ENCODE results near the gene APOBEC3G. TPM values are rescaled to one million over a fixed set of nuclear protein-coding genes. Genes with fewer than 3 reads are reported as not detected.
"Not testable (repeated sequence)": the region's sequence is repeated elsewhere in the genome, so short reads cannot be mapped to it uniquely, and the experiment has no call there.

APOBEC3G gene
- polyA plus RNA-seq, 4 donors = 1.3 to 8.0 (median 5.9) TPM

GRCh38 chr22:39073981-39074380 lies 3.1 kb upstream of the APOBEC3G start:
- no peaks in the 10 kb centered on the region for H3K9me3 ChIP-seq (ENCODE audit: control insufficient read depth in 2 of 2, insufficient read depth in 1 of 2, low read depth in 1 of 2, low read length in 1 of 2)
- 47 to 66% (median 50%) methylated on average over 2 of the region's 2 CpGs for WGBS, 3 donors
- no peaks in the 10 kb centered on the region for H3K36me3 ChIP-seq (ENCODE audit: control insufficient read depth in 3 of 3, insufficient read depth in 2 of 3, low read depth in 1 of 3, low read length in 3 of 3)
- no peak for DNase-seq
- no peak for FAIRE-seq
- H3K4me3 ChIP-seq (ENCODE audit: low read depth in 1 of 3, low read length in 3 of 3) = no peak overlapping the region
- no peaks in the 10 kb centered on the region for H3K27me3 ChIP-seq (ENCODE audit: control insufficient read depth in 3 of 3, insufficient read depth in 3 of 3, low read length in 3 of 3)
- H3K27ac ChIP-seq (ENCODE audit: low read depth in 1 of 3, low read length in 2 of 3) = no peak overlapping the region
- H3K4me1 ChIP-seq (ENCODE audit: control insufficient read depth in 3 of 3, insufficient read depth in 2 of 3, low read depth in 1 of 3, low read length in 2 of 3) = peaks cover 0 to 3% (median 0%) of the 10 kb centered on the region in 3 donors

DNA sequence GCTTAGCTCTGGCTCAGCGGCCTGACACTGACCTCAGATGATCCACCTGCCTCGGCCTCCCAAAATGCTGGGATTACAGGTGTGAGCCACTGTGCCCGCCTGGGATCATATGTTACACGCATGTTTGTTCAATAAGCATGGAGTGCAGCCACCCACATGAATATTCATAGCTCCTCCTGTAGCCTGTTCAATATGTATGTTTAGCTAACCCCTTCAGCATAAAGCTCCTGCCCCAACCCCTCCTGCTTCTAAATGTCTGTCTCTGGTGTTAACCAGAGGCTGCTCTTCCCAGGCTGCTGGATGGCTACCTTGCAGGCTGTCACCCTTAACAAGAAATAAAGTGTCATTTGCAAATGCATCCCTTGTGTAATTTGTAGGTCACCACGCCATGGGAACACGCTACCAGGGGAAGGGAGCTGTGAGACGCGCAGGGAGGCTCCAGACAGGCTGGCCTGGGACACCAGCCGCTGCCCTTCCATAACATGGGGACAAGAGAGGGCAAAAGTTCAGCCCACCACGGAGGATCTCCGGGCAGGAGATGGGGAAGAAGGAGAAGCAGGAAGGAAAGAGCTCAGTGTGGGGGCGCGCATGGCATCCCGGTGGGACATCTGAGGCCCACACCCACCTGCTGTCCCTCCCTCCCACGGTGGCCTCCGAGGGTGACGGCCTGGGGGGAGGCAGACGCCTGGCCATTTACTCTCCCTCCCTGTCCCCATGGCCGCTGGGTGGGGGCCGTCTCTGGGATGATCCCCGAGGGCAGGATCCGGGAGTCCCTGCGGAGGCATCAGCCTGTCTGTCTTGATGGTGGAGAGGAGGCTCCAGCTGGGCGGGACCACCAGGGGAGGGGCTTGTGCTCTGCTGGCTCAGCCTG lies 685 bp upstream of the APOBEC3G start:
- H3K9me3 ChIP-seq (ENCODE audit: control insufficient read depth in 2 of 2, insufficient read depth in 1 of 2, low read depth in 1 of 2, low read length in 1 of 2); H3K27me3 ChIP-seq (ENCODE audit: control insufficient read depth in 3 of 3, insufficient read depth in 3 of 3, low read length in 3 of 3); DNase-seq; H3K4me3 ChIP-seq (ENCODE audit: low read depth in 1 of 3, low read length in 3 of 3); FAIRE-seq; H3K36me3 ChIP-seq (ENCODE audit: control insufficient read depth in 3 of 3, insufficient read depth in 2 of 3, low read depth in 1 of 3, low read length in 3 of 3); H3K4me1 ChIP-seq (ENCODE audit: control insufficient read depth in 3 of 3, insufficient read depth in 2 of 3, low read depth in 1 of 3, low read length in 2 of 3): not testable (repeated sequence)
- 28 to 36% (median 34%) methylated on average over 14 to 23 of the region's 24 CpGs for WGBS, 3 donors
- H3K27ac ChIP-seq (ENCODE audit: low read depth in 1 of 3, low read length in 2 of 3) = peak overlapping the region in 1 of 3 donors; percentile 45

DNA sequence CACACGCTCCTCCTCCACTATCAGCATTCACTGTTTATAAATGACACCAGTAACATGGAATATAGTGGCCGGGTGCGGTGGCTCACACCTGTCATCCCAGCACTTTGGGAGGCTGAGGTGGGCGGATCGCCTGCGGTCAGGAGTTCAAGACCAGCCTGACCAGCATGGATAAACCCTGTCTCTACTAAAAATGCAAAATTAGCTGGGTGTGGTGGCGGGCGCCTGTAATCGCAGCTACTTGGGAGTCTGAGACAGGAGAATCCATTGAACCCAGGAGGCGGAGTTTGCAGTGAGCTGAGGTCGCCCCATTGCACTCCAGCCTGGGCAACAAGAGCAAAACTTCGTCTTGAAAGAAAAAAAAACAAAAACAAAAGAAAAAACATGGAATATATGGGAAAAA lies 837 bp downstream of the APOBEC3G start:
- H3K27ac ChIP-seq (ENCODE audit: low read depth in 1 of 3, low read length in 2 of 3) = peak overlapping the region in 1 of 3 donors; percentile 90
- H3K9me3 ChIP-seq (ENCODE audit: control insufficient read depth in 2 of 2, insufficient read depth in 1 of 2, low read depth in 1 of 2, low read length in 1 of 2); DNase-seq; FAIRE-seq; H3K36me3 ChIP-seq (ENCODE audit: control insufficient read depth in 3 of 3, insufficient read depth in 2 of 3, low read depth in 1 of 3, low read length in 3 of 3); H3K4me1 ChIP-seq (ENCODE audit: control insufficient read depth in 3 of 3, insufficient read depth in 2 of 3, low read depth in 1 of 3, low read length in 2 of 3); H3K27me3 ChIP-seq (ENCODE audit: control insufficient read depth in 3 of 3, insufficient read depth in 3 of 3, low read length in 3 of 3): not testable (repeated sequence)
- WGBS, 3 donors = 83 to 92% (median 84%) methylated on average over 11 to 12 of the region's 12 CpGs
- H3K4me3 ChIP-seq (ENCODE audit: low read depth in 1 of 3, low read length in 3 of 3) = peak overlapping the region in 2 of 3 donors; percentile 40 to 56

GRCh38 chr22:39078329-39078728 lies 1.3 kb downstream of the APOBEC3G start:
- no peak for DNase-seq
- FAIRE-seq = no peak
- 86 to 93% (median 88%) methylated on average over 8 of the region's 8 CpGs for WGBS, 3 donors
- Histone ChIP-seq H3K36me3 (ENCODE audit: control insufficient read depth in 3 of 3, insufficient read depth in 2 of 3, low read depth in 1 of 3, low read length in 3 of 3) (peaks cover 0 to 4% (median 0%) of the 10 kb centered on the region in 3 donors), H3K4me1 (ENCODE audit: control insufficient read depth in 3 of 3, insufficient read depth in 2 of 3, low read depth in 1 of 3, low read length in 2 of 3) (peaks cover 0 to 3% (median 0%) of the 10 kb centered on the region in 3 donors), H3K27ac (ENCODE audit: low read depth in 1 of 3, low read length in 2 of 3) (no peak overlapping the region), H3K27me3 (ENCODE audit: control insufficient read depth in 3 of 3, insufficient read depth in 3 of 3, low read length in 3 of 3) (no peaks in the 10 kb centered on the region), H3K4me3 (ENCODE audit: low read depth in 1 of 3, low read length in 3 of 3) (no peak overlapping the region), H3K9me3 (ENCODE audit: control insufficient read depth in 2 of 2, insufficient read depth in 1 of 2, low read depth in 1 of 2, low read length in 1 of 2) (no peaks in the 10 kb centered on the region)

GRCh38 chr22:39079054-39079637 lies 2.1 kb downstream of the APOBEC3G start:
- H3K4me1 ChIP-seq (ENCODE audit: control insufficient read depth in 3 of 3, insufficient read depth in 2 of 3, low read depth in 1 of 3, low read length in 2 of 3); FAIRE-seq; DNase-seq; H3K36me3 ChIP-seq (ENCODE audit: control insufficient read depth in 3 of 3, insufficient read depth in 2 of 3, low read depth in 1 of 3, low read length in 3 of 3); H3K9me3 ChIP-seq (ENCODE audit: control insufficient read depth in 2 of 2, insufficient read depth in 1 of 2, low read depth in 1 of 2, low read length in 1 of 2); H3K4me3 ChIP-seq (ENCODE audit: low read depth in 1 of 3, low read length in 3 of 3); H3K27me3 ChIP-seq (ENCODE audit: control insufficient read depth in 3 of 3, insufficient read depth in 3 of 3, low read length in 3 of 3); H3K27ac ChIP-seq (ENCODE audit: low read depth in 1 of 3, low read length in 2 of 3): not testable (repeated sequence)
- WGBS, 3 donors = 91 to 94% (median 92%) methylated on average over 17 to 22 of the region's 24 CpGs

DNA sequence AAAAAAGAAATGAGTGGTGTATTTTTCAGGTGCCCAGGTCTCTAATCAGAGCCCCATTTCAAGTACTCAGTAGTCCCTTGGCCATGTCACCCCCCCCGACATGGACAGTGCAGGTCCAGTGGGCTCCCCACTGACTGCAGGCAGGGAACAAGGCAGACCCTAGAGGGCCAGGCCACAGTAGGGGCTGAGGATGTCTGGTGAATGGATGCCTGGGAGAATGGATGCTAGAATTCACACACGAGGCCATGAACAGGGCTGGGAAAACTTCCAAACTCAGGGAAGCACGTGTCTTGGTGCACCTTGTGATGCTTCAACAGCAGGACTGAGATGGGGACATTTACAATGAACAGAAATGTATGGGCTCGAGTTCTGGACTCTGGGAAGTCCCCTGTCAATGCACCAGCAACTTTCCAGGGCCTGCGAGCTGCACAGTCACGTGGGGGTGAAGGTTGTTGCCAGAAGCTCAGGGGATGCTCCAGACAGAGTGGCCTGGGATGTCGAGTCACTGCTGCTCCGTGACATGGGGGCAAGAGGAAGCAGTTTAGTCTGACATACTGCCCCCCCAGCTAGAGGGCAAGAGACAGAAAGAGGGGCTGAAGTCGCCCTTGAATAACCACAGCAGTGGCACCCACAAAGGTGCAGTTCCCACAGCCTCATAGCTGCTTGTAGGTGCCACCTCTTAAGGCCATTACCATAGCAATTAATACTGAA lies 3.1 kb downstream of the APOBEC3G start:
- Histone ChIP-seq H3K9me3 (ENCODE audit: control insufficient read depth in 2 of 2, insufficient read depth in 1 of 2, low read depth in 1 of 2, low read length in 1 of 2) (no peaks in the 10 kb centered on the region), H3K27me3 (ENCODE audit: control insufficient read depth in 3 of 3, insufficient read depth in 3 of 3, low read length in 3 of 3) (no peaks in the 10 kb centered on the region), H3K4me1 (ENCODE audit: control insufficient read depth in 3 of 3, insufficient read depth in 2 of 3, low read depth in 1 of 3, low read length in 2 of 3) (peaks cover 0 to 3% (median 0%) of the 10 kb centered on the region in 3 donors), H3K36me3 (ENCODE audit: control insufficient read depth in 3 of 3, insufficient read depth in 2 of 3, low read depth in 1 of 3, low read length in 3 of 3) (peaks cover 0 to 4% (median 0%) of the 10 kb centered on the region in 3 donors), H3K4me3 (ENCODE audit: low read depth in 1 of 3, low read length in 3 of 3) (no peak overlapping the region), H3K27ac (ENCODE audit: low read depth in 1 of 3, low read length in 2 of 3) (no peak overlapping the region)
- DNase-seq (no peak), FAIRE-seq (no peak)
- WGBS, 3 donors = 70 to 84% (median 84%) methylated on average over 9 of the region's 9 CpGs

DNA sequence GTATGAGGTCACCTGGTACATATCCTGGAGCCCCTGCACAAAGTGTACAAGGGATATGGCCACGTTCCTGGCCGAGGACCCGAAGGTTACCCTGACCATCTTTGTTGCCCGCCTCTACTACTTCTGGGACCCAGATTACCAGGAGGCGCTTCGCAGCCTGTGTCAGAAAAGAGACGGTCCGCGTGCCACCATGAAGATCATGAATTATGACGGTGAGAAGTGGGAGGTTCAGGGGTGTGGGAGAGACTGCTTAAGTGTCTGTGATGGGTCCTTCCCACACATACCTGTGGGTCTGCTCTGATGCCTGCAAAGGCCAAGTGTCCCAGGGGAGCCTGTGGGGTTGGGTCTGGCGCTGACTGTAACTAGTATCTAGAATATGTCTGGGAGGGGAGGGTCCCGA lies 3.9 kb downstream of the APOBEC3G start:
- Histone ChIP-seq H3K9me3 (ENCODE audit: control insufficient read depth in 2 of 2, insufficient read depth in 1 of 2, low read depth in 1 of 2, low read length in 1 of 2) (no peaks in the 10 kb centered on the region), H3K27ac (ENCODE audit: low read depth in 1 of 3, low read length in 2 of 3) (no peak overlapping the region), H3K4me1 (ENCODE audit: control insufficient read depth in 3 of 3, insufficient read depth in 2 of 3, low read depth in 1 of 3, low read length in 2 of 3) (peaks cover 0 to 3% (median 0%) of the 10 kb centered on the region in 3 donors), H3K4me3 (ENCODE audit: low read depth in 1 of 3, low read length in 3 of 3) (no peak overlapping the region), H3K27me3 (ENCODE audit: control insufficient read depth in 3 of 3, insufficient read depth in 3 of 3, low read length in 3 of 3) (no peaks in the 10 kb centered on the region), H3K36me3 (ENCODE audit: control insufficient read depth in 3 of 3, insufficient read depth in 2 of 3, low read depth in 1 of 3, low read length in 3 of 3) (peaks cover 0 to 4% (median 0%) of the 10 kb centered on the region in 3 donors)
- FAIRE-seq = no peak
- no peak for DNase-seq
- WGBS, 3 donors = 89 to 92% (median 89%) methylated on average over 12 of the region's 12 CpGs

DNA sequence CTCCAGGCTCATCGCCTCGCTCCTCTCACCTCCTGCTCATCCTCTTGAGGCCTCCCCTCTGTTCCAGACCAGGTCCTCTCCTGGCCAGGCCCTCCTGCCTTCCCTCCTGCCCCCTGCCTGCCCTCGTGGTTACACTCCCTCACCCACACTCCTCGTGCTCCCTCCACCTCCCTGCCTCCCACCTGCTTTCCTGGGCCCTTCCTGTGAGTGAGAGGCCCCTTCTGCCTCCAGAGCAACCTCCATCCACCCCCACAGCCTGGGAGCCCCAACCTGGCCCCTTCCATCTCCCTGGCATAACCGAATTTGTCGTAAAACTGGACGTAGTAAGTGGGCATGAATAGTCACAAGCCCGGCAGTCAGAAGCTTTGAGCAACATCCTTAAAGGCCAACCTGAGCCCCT lies 4.5 kb downstream of the APOBEC3G start:
- DNase-seq (no peak), FAIRE-seq (no peak)
- no peaks in the 10 kb centered on the region for H3K9me3 ChIP-seq (ENCODE audit: control insufficient read depth in 2 of 2, insufficient read depth in 1 of 2, low read depth in 1 of 2, low read length in 1 of 2)
- H3K4me3 ChIP-seq (ENCODE audit: low read depth in 1 of 3, low read length in 3 of 3) = no peak overlapping the region
- no peaks in the 10 kb centered on the region for H3K27me3 ChIP-seq (ENCODE audit: control insufficient read depth in 3 of 3, insufficient read depth in 3 of 3, low read length in 3 of 3)
- H3K4me1 ChIP-seq (ENCODE audit: control insufficient read depth in 3 of 3, insufficient read depth in 2 of 3, low read depth in 1 of 3, low read length in 2 of 3) = peaks cover 0 to 3% (median 0%) of the 10 kb centered on the region in 3 donors
- peaks cover 0 to 4% (median 0%) of the 10 kb centered on the region in 3 donors for H3K36me3 ChIP-seq (ENCODE audit: control insufficient read depth in 3 of 3, insufficient read depth in 2 of 3, low read depth in 1 of 3, low read length in 3 of 3)
- WGBS, 3 donors = 75 to 79% (median 77%) methylated on average over 8 of the region's 8 CpGs
- H3K27ac ChIP-seq (ENCODE audit: low read depth in 1 of 3, low read length in 2 of 3) = no peak overlapping the region
